Pancreas (tissue), 10 donors: ENCODE results near the gene CRYZ. TPM values are rescaled to one million over a fixed set of nuclear protein-coding genes. Genes with fewer than 3 reads are reported as not detected.

Experiments used
- ATAC-seq, 4 donors: fragments of 200-7000 bp; cut with Tn5 transposase; one replicate each; pipeline versions ENCODE4 v1.8.0 to v1.9.1; 2020; ENCODE audit warnings: mild to moderate bottlenecking in 4 of 4, moderate library complexity in 4 of 4
- DNase-seq, 6 donors: peaks; one replicate each; pipeline ENCODE4 v3.0.0-alpha.2; 2020
- FAIRE-seq: peaks from 2 replicates; lab custom pipeline; 2012; peaks lifted over from hg19 to GRCh38; lab: Jason Lieb, UNC
- H3K27ac ChIP-seq, 4 donors: fragments of 200-600 bp; sonication (generic); 1 replicate in 3 of 4; 2 replicates in 1 of 4; pipeline versions ENCODE4 v1.5.0 to v1.8.0; 2020
- H3K27me3 ChIP-seq, 4 donors: fragments of 200-600 bp; one replicate each; pipeline ENCODE4 v1.8.0; 2021
- H3K36me3 ChIP-seq, 3 donors: fragments of 200-600 bp; sonication (generic) in 1 of 3; one replicate each; pipeline versions ENCODE4 v1.5.0 to v1.8.0; 2020 to 2021
- H3K4me1 ChIP-seq, 3 donors: fragments of 200-600 bp; one replicate each; pipeline ENCODE4 v1.8.0; 2021
- H3K4me3 ChIP-seq, 4 donors: fragments of 200-600 bp; sonication (generic) in 2 of 4; one replicate each; pipeline versions ENCODE4 v1.5.0 to v1.8.0; 2020 to 2021
- H3K9me3 ChIP-seq, 4 donors: fragments of 200-600 bp; one replicate each; pipeline ENCODE4 v1.8.0; 2021
- WGBS, 2 donors: extraction: QIAGEN DNeasy Blood & Tissue Kit; methylation state at CpG; one replicate each; pipeline ENCODE4 v1.1.7; 2013; 5-methylcytosine and 5-hydroxymethylcytosine counted together
- intact Hi-C, 3 donors: fragments of 100-400 bp; cut with DNase I; formaldehyde crosslinking; loops; one replicate each; pipeline versions ENCODE4 v1.11.1 to v1.14.2; 2022
- polyA plus RNA-seq, 2 donors: library from polyadenylated mRNA; stranded (reverse); fragments of 200-250 nt; gene quantifications; one replicate each; pipeline ENCODE4 v1.2.3, GENCODE V29; 2013
- total RNA-seq, 6 donors: library from RNA; stranded (reverse); fragmentation: NEBNext Ultra II Directional in 4 of 6; extraction: Animal tissue kit (Norgen Biotek cat#: 25700) in 4 of 6; gene quantifications; one replicate each; pipeline versions ENCODE4 v1.2.1 to v1.2.4, GENCODE V29; 2021 to 2023
- TF ChIP-seq, protein P1 (sequence below), 4 donors: fragments of 200-600 bp; sonication (generic) in 3 of 4; IDR thresholded peaks; one replicate each; pipeline versions ENCODE4 v1.5.0 to v1.8.0; 2021; ENCODE audit warnings: antibody characterized with exemption in 4 of 4
- donor health status: healthy with polysubstance abuse.
- donor health status: DM: no; HTN: no; CAD: no; lungs with moderate emphysema.
- donor health status: DM: no; HTN: no; CAD: no.
- donor health status: control.
- donor health status: control.
- donor health status: Bipolar disorder and iron deficiency.
- donor health status: DM: yes; HTN: yes; CAD: no.
- donor health status: DM: no; HTN: no; CAD: no.
- donor health status: DM: no; HTN: no; CAD: no.
- donor health status: DM: yes; HTN: yes; CAD: no.

The CRYZ gene
- total and polyA plus RNA-seq, 8 donors = 38.3 to 71.6 (median 54.9) TPM

DNA sequence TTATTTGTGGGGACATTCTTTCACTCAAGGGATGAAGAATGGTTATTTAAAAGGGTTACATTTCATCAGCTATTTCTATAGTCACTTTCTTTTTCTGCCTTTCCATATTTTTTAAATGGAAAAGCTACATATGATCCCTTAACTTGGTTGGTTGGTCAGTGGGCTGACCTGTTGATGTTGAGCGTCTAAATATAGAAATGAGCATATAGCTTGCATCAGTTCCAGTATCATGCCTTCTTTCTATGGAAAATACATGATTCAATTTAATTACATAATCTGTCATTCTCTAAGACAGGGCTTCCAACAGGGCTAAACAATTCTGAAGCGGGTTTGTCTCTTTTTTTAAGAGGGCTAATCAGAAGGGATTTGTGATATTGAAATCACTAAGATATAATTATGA is 40.7 kb upstream of the CRYZ start:
- 60 to 64% methylated on average over 2 of the region's 2 CpGs for WGBS, 2 donors
- no peak overlapping the region for H3K27ac ChIP-seq
- no peaks in the 10 kb centered on the region for H3K9me3 ChIP-seq
- DNase-seq (no peak), FAIRE-seq (no peak), ATAC-seq (no peak)
- no peaks in the 10 kb centered on the region for H3K4me1 ChIP-seq
- intact Hi-C loops = loop anchor here in 1 of 3 donors (5.0 kb wide), 1 partner anchor 424 kb away; no protein-coding TSS in a partner anchor
- TF ChIP-seq, protein P1, sequence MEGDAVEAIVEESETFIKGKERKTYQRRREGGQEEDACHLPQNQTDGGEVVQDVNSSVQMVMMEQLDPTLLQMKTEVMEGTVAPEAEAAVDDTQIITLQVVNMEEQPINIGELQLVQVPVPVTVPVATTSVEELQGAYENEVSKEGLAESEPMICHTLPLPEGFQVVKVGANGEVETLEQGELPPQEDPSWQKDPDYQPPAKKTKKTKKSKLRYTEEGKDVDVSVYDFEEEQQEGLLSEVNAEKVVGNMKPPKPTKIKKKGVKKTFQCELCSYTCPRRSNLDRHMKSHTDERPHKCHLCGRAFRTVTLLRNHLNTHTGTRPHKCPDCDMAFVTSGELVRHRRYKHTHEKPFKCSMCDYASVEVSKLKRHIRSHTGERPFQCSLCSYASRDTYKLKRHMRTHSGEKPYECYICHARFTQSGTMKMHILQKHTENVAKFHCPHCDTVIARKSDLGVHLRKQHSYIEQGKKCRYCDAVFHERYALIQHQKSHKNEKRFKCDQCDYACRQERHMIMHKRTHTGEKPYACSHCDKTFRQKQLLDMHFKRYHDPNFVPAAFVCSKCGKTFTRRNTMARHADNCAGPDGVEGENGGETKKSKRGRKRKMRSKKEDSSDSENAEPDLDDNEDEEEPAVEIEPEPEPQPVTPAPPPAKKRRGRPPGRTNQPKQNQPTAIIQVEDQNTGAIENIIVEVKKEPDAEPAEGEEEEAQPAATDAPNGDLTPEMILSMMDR (IDR thresholded peaks at IDR 0.05) = no peak
- H3K4me3 ChIP-seq = no peak overlapping the region
- no peaks in the 10 kb centered on the region for H3K36me3 ChIP-seq
- H3K27me3 ChIP-seq = peaks cover 0 to 7% (median 0%) of the 10 kb centered on the region in 4 donors

DNA sequence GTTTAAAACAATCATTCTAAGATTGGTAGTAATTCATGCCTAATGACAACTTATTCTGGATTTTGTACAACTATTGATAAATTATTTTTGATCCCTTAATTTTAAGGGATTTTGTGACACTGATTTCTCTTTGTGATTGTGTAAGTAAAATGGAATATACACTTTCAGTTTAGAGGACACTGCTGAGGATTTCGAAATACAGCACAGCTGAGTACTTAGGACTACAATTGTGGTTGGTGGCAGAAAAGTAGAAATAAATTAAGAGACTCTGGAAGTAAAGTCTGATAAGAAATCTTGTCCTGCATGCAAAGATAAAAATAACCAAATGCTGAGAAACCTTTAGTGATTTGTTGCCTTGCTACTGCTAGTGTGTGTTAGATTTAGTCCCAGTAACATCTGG is 40.1 kb upstream of the CRYZ start:
- no peaks in the 10 kb centered on the region for H3K4me1 ChIP-seq
- no peaks in the 10 kb centered on the region for H3K9me3 ChIP-seq
- H3K27ac ChIP-seq = no peak overlapping the region
- TF ChIP-seq, protein P1 (IDR thresholded peaks at IDR 0.05) = no peak
- intact Hi-C loops = loop anchor here in 1 of 3 donors (5.0 kb wide), 1 partner anchor 424 kb away; no protein-coding TSS in a partner anchor
- no peak for FAIRE-seq
- no peak overlapping the region for H3K4me3 ChIP-seq
- WGBS, 2 donors = 34 to 41% methylated on average over 1 of the region's 1 CpG
- no peaks in the 10 kb centered on the region for H3K36me3 ChIP-seq
- H3K27me3 ChIP-seq = peaks cover 0 to 7% (median 0%) of the 10 kb centered on the region in 4 donors
- no peak for ATAC-seq
- DNase-seq = no peak

DNA sequence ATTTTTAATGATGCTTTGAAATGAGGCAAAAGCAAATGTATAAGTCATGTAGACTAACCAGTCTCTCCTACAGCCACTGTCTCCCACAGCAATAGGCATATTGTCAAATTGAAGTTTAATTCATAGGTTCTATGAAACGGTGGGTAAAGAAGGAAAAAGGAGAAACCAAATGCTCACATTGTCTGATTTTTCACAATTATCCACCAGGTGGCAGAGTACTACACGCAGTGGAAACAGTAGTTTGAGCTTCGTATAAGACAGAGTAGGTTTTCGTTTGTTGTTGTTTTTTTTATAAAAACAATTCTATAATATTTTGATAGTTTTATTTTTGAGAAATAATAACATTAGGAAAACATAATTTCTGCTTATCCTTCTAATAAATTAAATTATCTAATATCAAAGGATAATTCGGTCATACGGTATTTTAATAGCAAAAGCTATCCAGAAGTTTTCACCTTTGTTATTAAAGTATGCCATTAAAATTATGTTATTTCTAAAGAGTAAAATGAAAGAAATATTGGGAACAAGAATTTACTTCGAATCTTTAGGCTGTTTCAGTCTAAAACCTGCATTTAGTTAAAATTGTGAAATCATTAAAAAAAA is 39.2 kb upstream of the CRYZ start:
- FAIRE-seq = peak; percentile 91

DNA sequence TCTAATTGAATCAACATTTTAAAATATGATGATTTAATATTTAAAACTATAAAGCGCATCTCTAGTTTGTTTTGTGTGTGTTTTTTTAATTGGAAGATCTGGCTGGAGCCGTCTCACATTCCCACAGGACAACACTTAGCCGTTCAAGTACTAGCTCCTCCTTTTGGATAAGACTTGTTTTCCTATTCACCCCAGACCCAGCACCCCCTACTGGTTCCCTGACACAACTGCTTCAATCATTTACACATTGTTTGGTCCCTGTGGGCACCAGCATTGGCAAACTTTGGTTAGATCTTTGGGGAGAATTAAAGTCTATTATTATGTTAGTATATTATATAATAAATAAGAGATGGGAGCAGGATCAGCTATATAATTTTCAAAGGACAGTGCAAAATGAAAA is 34.6 kb upstream of the CRYZ start:
- H3K4me3 ChIP-seq = no peak overlapping the region
- FAIRE-seq = no peak
- no peaks in the 10 kb centered on the region for H3K9me3 ChIP-seq
- whole genome bisulfite sequencing, 2 donors = 56 to 70% methylated on average over 3 of the region's 3 CpGs
- no peaks in the 10 kb centered on the region for H3K27me3 ChIP-seq
- DNase-seq = no peak
- intact Hi-C loops = no loop called here
- no peak for ATAC-seq
- TF ChIP-seq, protein P1 (IDR thresholded peaks at IDR 0.05) = no peak
- H3K4me1 ChIP-seq = no peaks in the 10 kb centered on the region
- peaks cover 0 to 5% (median 0%) of the 10 kb centered on the region in 3 donors for H3K36me3 ChIP-seq
- H3K27ac ChIP-seq = no peak overlapping the region

More for the DNA sequence above, 39.2 kb upstream of the CRYZ start:
- DNase-seq (peak in 1 of 6 donors; percentile 15), ATAC-seq (peak in 3 of 4 donors; percentile 70 to 82 (median 78))
- H3K36me3 ChIP-seq = no peaks in the 10 kb centered on the region
- WGBS, 2 donors = 16 to 18% methylated on average over 7 of the region's 7 CpGs
- H3K4me3 ChIP-seq = no peak overlapping the region
- no peaks in the 10 kb centered on the region for H3K9me3 ChIP-seq
- peaks cover 0 to 7% (median 0%) of the 10 kb centered on the region in 4 donors for H3K27me3 ChIP-seq
- H3K4me1 ChIP-seq = no peaks in the 10 kb centered on the region
- intact Hi-C loops = loop anchor here in 1 of 3 donors (5.0 kb wide), 1 partner anchor 425 kb away; no protein-coding TSS in a partner anchor
- no peak overlapping the region for H3K27ac ChIP-seq
- TF ChIP-seq, protein P1 (IDR thresholded peaks at IDR 0.05) = peak in 3 of 4 donors; percentile 54 to 58 (median 56)

DNA sequence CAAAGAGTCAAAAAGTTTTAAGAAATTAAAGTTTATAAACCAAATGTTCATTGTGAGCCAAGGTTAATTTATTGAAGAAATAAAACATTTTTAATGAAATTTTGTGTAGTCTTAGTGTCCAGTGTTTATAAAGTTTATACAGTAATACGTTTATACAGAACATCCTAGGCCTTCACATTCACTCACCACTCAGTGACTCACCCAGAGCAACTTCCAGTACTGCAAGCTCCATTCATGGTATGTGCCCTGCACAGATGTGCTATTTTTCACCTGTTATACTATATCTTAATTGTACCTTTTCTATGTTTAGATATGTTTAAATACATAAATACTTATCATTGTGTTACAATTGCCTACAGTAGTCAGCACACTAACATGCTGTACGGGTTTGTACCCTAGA is 33.7 kb upstream of the CRYZ start:
- Histone ChIP-seq H3K27me3 (no peaks in the 10 kb centered on the region), H3K36me3 (peaks cover 0 to 5% (median 0%) of the 10 kb centered on the region in 3 donors), H3K9me3 (no peaks in the 10 kb centered on the region), H3K27ac (no peak overlapping the region), H3K4me3 (no peak overlapping the region), H3K4me1 (no peaks in the 10 kb centered on the region)
- intact Hi-C loops = no loop called here
- DNase-seq (no peak), FAIRE-seq (no peak), ATAC-seq (no peak)
- TF ChIP-seq, protein P1 (IDR thresholded peaks at IDR 0.05) = no peak
- 86 to 91% methylated on average over 2 of the region's 2 CpGs for WGBS, 2 donors
